Camera-type eye (tissue), 1 donor: ENCODE data around the gene TMEM266. TPM values are rescaled to one million over a fixed set of nuclear protein-coding genes. Genes with fewer than 3 reads are reported as not detected.

ENCODE experiments used
- total RNA-seq: library from RNA; depleted of rRNA; stranded (reverse); fragments of >200 nt; gene quantifications from one replicate; pipeline ENCODE4 v1.2.3, GENCODE V29; 2014

The TMEM266 gene, protein sequence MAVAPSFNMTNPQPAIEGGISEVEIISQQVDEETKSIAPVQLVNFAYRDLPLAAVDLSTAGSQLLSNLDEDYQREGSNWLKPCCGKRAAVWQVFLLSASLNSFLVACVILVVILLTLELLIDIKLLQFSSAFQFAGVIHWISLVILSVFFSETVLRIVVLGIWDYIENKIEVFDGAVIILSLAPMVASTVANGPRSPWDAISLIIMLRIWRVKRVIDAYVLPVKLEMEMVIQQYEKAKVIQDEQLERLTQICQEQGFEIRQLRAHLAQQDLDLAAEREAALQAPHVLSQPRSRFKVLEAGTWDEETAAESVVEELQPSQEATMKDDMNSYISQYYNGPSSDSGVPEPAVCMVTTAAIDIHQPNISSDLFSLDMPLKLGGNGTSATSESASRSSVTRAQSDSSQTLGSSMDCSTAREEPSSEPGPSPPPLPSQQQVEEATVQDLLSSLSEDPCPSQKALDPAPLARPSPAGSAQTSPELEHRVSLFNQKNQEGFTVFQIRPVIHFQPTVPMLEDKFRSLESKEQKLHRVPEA
- 1.1 TPM for total RNA-seq

DNA sequence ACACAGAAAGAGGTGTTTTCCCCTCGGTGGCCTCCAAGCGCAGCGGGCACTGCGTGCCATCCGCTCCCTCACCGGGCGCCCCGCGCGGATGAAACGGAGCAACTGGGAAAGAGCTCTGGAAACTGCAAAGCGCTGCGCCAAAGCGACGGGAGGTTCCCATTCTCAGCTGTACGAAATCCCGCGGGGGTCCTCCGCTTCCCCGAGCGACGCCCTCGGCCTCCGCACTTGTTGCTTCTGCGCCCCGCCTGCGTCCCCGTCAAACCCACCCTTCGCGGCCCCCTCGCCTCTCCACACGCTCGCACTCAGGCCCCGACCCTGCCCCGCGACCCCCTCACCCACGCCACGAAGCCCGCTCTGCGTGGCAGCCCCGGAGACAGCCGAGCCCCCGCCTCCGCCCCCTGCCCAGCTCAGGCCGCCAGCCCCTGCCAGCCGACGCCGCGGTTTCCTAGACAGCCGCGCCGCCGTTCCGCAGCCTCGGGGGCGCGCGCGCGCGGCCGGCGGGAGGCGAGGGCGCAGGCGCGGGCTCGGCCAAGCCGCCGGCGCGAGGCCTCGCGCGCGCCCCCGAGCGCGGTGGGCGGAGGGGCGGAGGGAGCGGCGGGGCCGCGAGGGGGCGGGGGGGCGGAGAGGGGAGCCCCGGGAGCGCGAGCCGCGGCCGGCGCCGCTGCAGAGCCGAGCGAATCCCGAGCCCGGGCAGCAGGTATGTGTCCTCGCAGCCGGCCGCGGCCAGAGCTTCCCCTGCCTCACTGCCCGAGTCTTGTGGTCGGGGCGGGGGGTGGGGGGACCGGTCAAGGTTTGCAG lies at the start of gene TMEM266:
Gene TMEM266 (plus strand): TSS at position 666 of the 798 bp plus-strand sequence. CDS start 74,279 bp downstream, outside the sequence.

DNA sequence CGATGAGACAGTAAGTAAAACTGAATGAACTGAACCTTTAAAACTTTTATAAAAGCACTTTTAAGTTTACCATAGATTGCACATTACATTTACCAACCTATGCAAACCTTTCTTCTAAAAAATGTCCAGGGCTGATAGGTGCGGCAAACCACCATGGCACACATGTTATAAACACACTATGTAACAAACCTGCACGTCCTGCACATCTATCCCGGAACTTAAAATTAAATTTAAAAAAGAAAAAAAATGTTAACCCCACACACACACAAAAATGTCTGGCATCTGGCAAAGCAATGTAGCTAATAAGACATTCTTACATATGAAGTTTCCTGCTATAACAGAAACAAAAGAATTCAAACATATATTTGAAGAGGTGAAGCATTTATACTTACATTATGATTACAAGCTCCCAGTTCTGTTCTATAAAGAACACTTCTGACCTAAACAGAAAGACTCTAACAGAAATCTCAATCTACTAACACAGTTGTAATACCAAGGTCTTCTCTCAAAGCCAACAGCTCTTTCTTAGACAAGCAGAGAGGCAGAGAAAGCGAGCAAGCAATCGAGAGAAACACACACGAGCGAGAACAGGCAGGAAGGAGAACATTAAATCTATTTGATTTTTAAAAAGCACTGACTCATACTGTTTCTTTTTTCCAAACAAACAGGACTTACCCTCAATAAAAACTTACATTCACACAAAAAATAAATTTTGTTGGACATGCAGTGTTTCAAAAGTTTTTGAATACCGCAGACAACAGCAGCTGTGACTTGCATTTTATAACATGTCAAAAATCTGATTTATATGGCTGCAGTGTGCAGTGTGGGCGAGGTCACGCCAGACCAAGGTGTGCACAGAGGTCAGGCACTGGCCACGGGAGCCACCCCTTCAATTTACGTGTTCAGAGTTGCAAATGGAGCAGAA lies 47.9 kb upstream of the TMEM266 start, which contains the start of gene NRG4:
Gene NRG4 (minus strand): TSS at position 798 of the 925 bp plus-strand sequence. CDS start 1,194 bp downstream, outside the sequence.

Other genes with a start within 250 kb of the TMEM266 start
- gene UBE2Q2, start 216.5 kb upstream of the TMEM266 start, total RNA-seq = 53.4 TPM
- gene FBXO22, start 156.1 kb upstream of the TMEM266 start, total RNA-seq = 36.5 TPM
- 2.3 TPM for gene NRG4, start 47.6 kb upstream of the TMEM266 start, total RNA-seq